Measurements from ENCODE around the gene DNAH6.

DNA sequence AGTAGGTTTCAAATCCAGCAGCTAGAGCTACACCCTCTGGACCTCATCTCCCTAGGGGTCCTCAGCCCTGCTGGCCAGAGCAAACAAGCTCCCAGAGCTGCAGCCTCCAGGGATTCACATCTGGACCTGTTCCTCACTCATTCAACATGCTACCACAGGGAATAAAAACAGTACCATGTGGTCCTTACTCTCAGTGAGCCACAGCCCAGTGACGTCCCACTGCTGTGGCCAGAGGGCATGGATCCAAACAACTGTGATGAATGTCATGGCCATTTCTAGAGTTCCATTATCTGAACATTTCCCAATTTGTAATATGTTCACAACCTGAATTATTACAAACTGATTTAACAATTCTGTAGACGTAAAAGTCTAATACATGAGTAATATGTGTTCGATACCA lies 186.6 kb downstream of the DNAH6 start:
- TF ChIP-seq ZNF565 (CRISPR knock-in tag; conservative IDR thresholded peaks at IDR 0.05; ENCODE audit: low read depth): no peak
- TF ChIP-seq PATZ1 (CRISPR knock-in tag; IDR thresholded peaks at IDR 0.05; ENCODE audit: borderline replicate concordance): no peak

Measured in SK-N-SH treated with all-trans-retinoic acid at 6 μM for 48 hours (cell line).